Gastroesophageal sphincter (tissue), 4 donors: ENCODE data around the gene GRID1. TPM values are rescaled to one million over a fixed set of nuclear protein-coding genes. Genes with fewer than 3 reads are reported as not detected.

Experiments
- ATAC-seq: fragments of 150-250 bp; one replicate; pipeline ENCODE4 v1.9.1; 2016; ENCODE audit warnings: mild to moderate bottlenecking, moderate library complexity
- H3K27ac ChIP-seq, 4 donors: fragments of 200-600 bp; sonication (generic) in 3 of 4; 1 replicate in 3 of 4; 2 replicates in 1 of 4; pipeline ENCODE4 v1.5.1; 2016 to 2019
- H3K27me3 ChIP-seq: fragments of 200-600 bp; sonication (generic); one replicate; pipeline ENCODE4 v1.5.1; 2019
- H3K36me3 ChIP-seq, 2 donors: fragments of 200-600 bp; sonication (generic); one replicate each; pipeline ENCODE4 v1.5.1; 2019; ENCODE audit warnings: control low read depth in 1 of 2
- H3K4me1 ChIP-seq, 3 donors: fragments of 200-600 bp; sonication (generic); 1 replicate in 2 of 3; 2 replicates in 1 of 3; pipeline ENCODE4 v1.5.1; 2016 to 2019; ENCODE audit warnings: control low read depth in 2 of 3
- H3K4me3 ChIP-seq, 2 donors: fragments of 200-600 bp; sonication (generic); one replicate each; pipeline ENCODE4 v1.5.1; 2019; ENCODE audit warnings: mild to moderate bottlenecking in 1 of 2, moderate library complexity in 1 of 2
- H3K9me3 ChIP-seq, 3 donors: fragments of 200-600 bp; sonication (generic); one replicate each; pipeline ENCODE4 v1.5.1; 2017 to 2019; ENCODE audit warnings: control low read depth in 2 of 3
- CTCF ChIP-seq, 4 experiments: fragments of 200-600 bp in 2 of 4; fragments of 450-650 bp in 2 of 4; sonication (generic) in 1 of 4; IDR thresholded peaks; one replicate each; pipeline ENCODE4 v1.5.1; 2017 to 2019; ENCODE audit warnings: antibody characterized with exemption in 4 of 4, mild to moderate bottlenecking in 2 of 4, moderate library complexity in 2 of 4
- EP300 ChIP-seq: sonication (generic); formaldehyde crosslinking; IDR thresholded peaks from one replicate; pipeline ENCODE4 v1.6.1; 2017; ENCODE audit warnings: antibody characterized with exemption, mild to moderate bottlenecking
- POLR2A ChIP-seq, 2 donors: fragments of 450-650 bp; IDR thresholded peaks; one replicate each; pipeline ENCODE4 v1.6.1; 2017; ENCODE audit warnings: antibody characterized with exemption in 2 of 2, mild to moderate bottlenecking in 2 of 2, moderate library complexity in 1 of 2
- POLR2AphosphoS5 ChIP-seq: sonication (generic); formaldehyde crosslinking; IDR thresholded peaks from one replicate; pipeline ENCODE4 v1.6.1; 2017; ENCODE audit warnings: antibody characterized with exemption
- WGBS, 2 donors: methylation state at CpG; one replicate each; pipeline ENCODE4 v1.1.5; 2018; ENCODE audit warnings: low coverage in 1 of 2; 5-methylcytosine and 5-hydroxymethylcytosine counted together
- total RNA-seq, 4 donors: library from RNA; depleted of rRNA; stranded (reverse); fragments of >200 nt; gene quantifications; one replicate each; pipeline ENCODE4 v1.1.0, GENCODE V29; 2016

GRID1 gene
- total RNA-seq, 4 donors from 2014 or later = 1.2 to 2.7 (median 1.7) TPM

DNA sequence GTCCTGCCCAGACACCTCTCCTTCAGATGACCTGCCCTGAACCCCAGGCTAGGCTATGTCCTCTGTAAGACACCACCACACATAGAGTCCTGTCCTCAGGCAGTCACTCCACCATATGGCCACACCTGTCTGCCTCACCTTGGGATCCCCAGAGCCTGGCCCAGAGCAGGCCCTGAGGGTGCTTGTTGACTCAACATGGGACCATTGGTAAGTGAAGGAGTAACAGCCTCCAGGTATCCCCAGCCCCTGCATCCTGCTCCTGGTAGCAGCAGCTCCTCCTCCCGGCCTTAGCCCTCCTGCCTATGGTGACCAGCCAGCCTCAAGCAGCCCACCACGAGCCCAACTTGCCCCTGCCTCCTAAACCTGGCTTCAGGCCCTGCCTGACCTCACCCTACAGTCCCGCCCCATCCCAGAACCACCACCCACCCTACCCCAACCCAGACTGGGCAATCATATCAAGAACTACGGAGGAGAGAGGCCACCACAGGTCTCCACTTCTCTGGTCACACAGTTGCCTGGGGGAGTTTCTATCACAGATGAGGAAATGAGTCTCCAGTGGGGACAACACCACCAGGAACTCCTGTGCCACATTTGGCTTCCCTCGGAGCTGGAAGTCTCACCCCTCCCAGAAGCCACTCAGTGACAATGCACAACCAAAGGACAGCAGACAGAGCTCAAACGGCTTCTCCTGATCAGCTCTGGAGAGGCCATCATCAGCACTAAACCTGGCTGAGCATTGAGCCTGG is 136.6 kb downstream of the GRID1 start:
- TF ChIP-seq EP300 (no peak), CTCF (IDR thresholded peaks at IDR 0.05) (no peak), POLR2A (IDR thresholded peaks at IDR 0.05) (no peak), POLR2AphosphoS5 (no peak)
- no peak overlapping the region for H3K4me3 ChIP-seq
- 71 to 88% methylated on average over 1 to 2 of the region's 6 CpGs for WGBS, 2 donors

DNA sequence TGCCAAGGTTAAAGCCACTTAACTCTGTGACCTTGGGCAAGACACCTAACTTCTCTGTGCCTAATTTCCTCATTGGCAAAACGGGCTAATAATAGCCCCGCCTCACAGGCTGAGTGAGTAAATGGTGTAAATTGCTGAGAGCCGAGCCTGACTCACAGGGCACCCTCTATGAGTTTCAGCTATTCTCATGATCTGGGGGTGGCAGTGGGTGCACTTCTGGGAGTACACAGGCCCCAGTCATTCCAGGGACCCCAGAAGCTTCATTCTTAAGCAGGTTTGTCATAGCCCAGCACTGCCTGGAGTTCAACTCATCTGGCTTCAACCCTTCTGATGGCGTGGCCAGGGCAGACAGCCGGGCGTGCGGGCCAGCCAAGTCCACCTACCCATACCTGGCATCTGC is 137.2 kb downstream of the GRID1 start:
- TF ChIP-seq CTCF (IDR thresholded peaks at IDR 0.05) (no peak), POLR2A (IDR thresholded peaks at IDR 0.05) (no peak), EP300 (no peak), POLR2AphosphoS5 (no peak)
- Histone ChIP-seq H3K9me3 (no peaks in the 10 kb centered on the region), H3K36me3 (no peaks in the 10 kb centered on the region), H3K4me3 (no peak overlapping the region), H3K27me3 (no peaks in the 10 kb centered on the region), H3K27ac (no peak overlapping the region), H3K4me1 (no peaks in the 10 kb centered on the region)
- ATAC-seq = no peak
- WGBS, 2 donors = 75% methylated on average over 1 of the region's 7 CpGs; no CpG with 5 or more reads in 1 of the 2 donors

More for the DNA sequence above, 136.6 kb downstream of the GRID1 start:
- no peak overlapping the region for H3K27ac ChIP-seq
- no peaks in the 10 kb centered on the region for H3K27me3 ChIP-seq
- H3K4me1 ChIP-seq = no peaks in the 10 kb centered on the region
- no peaks in the 10 kb centered on the region for H3K36me3 ChIP-seq
- ATAC-seq = no peak
- no peaks in the 10 kb centered on the region for H3K9me3 ChIP-seq

DNA sequence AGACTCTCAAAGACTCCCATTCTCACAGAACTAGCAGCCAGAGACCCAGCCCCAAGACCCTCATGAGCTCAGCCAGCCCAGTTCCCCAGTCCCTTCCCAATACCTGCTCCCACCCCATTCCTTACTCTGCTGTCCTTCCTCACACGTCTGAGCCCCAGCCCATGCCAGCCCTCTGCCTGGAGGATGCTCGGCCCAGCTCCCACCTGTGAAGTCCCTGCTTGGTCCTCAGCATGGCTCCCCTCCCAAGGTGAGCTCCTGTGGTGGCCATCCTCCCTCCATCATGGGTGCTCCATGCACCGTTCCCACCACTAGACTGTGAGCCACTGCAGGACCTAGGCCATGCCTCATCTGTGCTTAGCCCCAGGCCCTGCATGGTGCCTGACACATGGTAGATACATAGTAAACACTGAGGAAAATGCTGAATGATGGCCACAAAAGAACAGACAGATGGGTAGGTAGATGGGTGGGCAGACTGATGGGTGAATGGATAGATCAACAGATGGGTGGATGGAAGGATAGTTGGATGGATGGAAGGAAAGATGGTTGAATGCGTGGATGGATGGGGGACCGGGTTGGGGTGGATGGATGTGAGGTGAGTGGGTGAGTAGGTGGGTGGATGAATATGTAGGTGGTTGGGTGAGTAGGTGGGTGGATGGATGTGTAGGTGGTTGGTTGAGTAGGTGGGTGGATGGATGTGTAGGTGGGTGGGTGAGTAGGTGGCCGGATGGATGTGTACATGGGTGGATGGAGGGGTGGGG is 138.9 kb downstream of the GRID1 start:
- H3K4me1 ChIP-seq = no peaks in the 10 kb centered on the region
- ATAC-seq = no peak
- no peaks in the 10 kb centered on the region for H3K27me3 ChIP-seq
- H3K9me3 ChIP-seq = no peaks in the 10 kb centered on the region
- TF ChIP-seq POLR2A (IDR thresholded peaks at IDR 0.05) = no peak
- TF ChIP-seq POLR2AphosphoS5 = no peak
- no peak for TF ChIP-seq CTCF (IDR thresholded peaks at IDR 0.05)
- no peak for TF ChIP-seq EP300
- no peak overlapping the region for H3K27ac ChIP-seq
- no peaks in the 10 kb centered on the region for H3K36me3 ChIP-seq
- H3K4me3 ChIP-seq = no peak overlapping the region
- 63 to 96% methylated on average over 5 of the region's 6 CpGs for WGBS, 2 donors

DNA sequence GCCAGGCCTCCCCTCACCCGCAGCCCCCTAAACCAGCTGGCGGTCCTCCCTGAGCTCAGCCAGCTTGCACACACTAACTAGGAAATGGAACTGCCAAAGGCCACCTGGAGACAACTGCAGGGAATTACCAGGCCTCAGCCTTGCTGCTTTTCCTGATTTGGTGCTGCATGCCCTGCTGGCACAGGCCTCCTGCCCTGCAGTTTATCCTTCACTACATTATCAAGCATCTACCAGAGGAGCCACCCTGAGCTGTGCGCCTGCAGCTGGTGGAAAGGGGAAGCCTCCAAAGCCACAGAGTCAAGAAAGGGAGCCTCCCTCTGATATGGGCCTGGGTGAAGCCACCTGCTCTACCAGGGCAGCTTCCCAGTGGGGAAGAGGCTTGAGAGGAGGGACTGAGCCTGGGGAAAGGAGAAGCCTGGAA is 139.8 kb downstream of the GRID1 start:
- Histone ChIP-seq H3K4me1 (no peaks in the 10 kb centered on the region), H3K4me3 (no peak overlapping the region), H3K36me3 (no peaks in the 10 kb centered on the region), H3K27me3 (no peaks in the 10 kb centered on the region), H3K27ac (no peak overlapping the region), H3K9me3 (no peaks in the 10 kb centered on the region)
- WGBS, 2 donors = no CpG with 5 or more reads among the region's 3 CpGs
- no peak for ATAC-seq
- no peak for TF ChIP-seq POLR2A (IDR thresholded peaks at IDR 0.05)
- TF ChIP-seq EP300 = no peak
- TF ChIP-seq POLR2AphosphoS5 = no peak
- no peak for TF ChIP-seq CTCF (IDR thresholded peaks at IDR 0.05)
